DMS153 treated with DMSO at 0.1 percent for 48 hours (cell line): Measurements from ENCODE around the gene SEC14L3.

Source experiments
- DNase-seq: peaks from one replicate; lab custom pipeline; 2025; ENCODE audit not compliant: unreplicated experiment; lab: John Stamatoyannopoulos, UW

SEC14L3 gene

DNA sequence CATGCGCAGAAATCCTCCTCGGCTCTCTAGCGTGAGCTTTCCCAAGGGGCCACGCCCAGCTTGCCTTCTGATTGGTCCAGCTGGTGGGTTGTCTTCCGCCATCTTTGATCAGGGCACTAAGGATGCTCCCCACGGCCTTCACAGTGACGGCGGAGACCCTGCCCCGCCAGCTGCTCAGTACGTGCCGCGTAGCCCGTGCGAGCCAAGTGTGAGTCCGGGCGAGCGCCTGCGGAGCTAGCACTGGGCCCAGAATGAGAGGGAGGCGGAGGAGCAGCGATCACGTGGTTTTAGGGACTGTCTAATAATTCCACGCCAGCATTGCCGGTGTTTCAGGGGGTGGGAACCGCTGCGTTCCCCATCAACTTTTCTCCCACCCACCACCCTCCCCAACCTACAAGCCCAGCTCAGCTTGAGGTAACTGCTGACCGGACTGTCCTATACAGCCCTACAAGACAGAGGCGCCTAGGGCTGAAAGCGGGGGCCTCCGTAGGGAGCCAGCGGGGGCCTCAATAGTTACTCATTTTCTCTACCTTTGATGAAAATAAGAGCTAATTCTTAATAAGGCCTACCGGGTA is 47.8 kb downstream of the SEC14L3 start:
- peak; percentile 99 for DNase-seq

DNA sequence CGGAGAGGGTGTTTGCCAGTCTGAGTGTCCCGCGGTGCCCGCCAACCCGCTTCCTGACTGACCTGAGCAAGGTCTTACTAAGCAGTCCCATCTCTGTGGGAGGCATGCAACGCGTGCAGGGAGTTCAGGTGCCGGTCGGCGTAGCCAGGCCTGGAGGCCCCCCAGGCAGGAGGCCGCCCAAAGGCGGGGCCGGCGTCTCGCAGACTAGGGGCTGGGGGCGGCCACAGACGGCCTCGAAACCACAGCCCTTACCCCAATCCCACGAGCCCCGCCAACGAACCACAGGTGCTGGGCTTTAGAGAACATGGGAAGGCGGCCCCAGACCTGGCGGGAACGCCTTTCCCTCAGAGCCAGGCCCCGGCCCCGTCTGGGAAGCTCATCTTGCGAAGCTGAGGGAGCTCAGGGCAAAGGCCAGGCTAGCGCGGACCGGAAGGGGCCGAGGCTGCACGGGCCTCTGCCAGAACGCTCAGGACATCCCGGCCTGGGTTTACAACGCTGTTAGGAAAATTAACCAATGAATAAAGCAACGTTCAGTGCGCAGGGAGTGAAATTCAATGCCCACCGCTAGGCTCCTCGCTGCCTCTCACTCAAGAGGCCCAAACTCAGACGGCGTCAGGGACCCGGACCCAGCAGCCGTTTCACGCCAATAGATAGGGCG is 48.4 kb downstream of the SEC14L3 start:
- DNase-seq: peak; percentile 12

DNA sequence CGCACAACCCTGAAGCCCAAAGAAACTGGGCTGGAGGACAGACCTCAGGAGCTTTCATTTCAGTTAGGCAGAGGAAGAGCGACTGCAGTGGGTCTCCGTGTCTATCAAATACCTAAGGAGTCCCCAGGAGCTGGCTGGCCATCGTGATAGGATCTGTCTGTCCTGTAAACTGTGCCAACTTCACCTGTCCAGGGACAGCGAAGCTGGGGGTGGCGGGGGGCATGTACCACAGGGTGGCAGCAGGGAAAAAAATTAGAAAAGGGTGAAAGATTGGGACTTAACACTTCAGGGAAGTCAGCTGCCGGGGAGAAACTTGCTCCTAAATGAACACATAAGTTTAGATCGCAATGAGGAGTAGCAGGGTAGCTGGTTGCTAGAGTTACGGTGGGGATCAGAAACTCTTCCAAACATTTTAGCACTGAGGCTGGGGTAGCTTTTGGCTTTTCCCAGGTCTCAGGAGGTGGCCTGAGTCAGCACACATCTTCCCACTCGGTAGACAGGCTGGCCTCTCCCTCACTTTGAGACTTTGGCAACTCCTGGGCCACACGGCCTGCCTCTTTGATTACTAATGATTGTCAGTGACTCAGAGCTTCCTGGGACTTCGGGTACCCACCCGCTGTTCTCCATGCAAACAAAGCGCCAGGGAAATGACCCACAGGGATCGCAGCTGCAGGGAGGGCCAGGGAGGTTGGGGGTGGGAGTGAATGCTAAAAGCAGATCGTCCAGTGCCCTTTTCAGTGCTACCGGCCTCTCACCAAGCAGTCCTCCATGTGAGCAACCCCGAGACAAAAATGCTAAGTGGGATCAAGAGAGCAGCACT is 49.1 kb downstream of the SEC14L3 start:
- DNase-seq: no peak

DNA sequence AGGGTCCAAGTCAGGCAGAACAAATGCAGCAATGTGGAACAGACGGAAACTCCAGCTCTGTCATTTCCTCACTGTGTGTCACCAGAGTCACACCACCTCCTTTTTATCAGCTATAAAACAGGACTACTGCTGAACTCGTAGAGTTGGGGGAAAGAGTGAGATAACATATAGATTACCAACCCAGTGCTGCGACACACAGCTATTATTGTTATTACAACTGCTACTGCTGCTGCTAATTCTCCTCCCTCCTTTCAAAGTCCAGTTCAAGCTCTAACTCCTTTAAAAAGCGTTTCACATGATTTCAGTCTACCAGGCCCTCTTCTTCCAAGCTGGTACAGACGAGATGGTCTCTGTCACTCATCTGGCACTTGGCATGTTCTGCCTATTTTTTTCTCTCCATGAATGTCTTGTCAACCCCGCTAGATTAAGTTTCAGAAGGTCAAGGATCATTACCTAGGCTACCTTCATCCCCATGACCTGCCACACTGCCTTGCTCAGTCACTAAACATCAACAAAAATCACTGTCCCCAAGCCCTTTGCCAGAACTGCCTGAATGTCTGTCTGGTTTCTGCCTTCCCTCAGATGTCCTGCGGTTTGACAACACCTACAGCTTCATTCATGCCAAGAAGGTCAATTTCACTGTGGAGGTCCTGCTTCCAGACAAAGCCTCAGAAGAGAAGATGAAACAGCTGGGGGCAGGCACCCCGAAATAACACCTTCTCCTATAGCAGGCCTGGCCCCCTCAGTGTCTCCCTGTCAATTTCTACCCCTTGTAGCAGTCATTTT is 49.9 kb downstream of the SEC14L3 start:
- no peak for DNase-seq

DNA sequence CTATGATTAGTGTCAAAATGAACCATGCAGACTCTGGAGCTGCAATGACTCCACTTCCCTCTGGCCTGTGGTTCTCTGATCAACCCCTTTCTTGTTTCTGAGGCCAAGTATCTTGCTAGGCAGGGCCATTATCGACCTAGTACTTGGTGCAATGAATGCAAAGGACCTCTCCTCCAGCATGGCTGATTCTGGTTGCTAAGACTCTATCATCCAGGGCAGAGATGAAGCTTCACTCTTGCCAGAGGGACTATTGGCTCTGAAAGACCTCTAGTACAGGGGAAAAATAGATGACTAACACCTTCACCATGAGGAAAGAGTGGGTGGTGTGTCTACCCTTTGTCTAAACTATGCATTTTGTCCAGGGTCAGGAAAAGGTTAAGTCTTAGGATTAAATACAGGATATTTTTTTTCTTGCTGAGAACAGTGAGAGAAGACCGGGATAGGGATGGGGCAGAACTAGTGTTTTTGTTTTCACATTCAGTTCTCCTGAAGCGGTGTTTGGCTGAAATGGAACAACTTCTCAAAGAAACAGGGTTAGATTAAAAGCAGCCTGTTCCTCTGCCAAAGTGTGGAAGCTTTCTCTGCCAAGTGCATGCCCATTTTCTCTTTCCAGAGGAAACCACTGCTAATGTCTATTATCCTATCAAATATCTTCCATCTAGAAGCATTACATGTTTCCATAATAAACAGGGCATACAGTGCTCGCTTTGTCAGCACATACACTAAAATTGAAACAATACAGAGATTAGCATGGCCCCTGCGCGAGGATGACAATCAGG is 51.3 kb downstream of the SEC14L3 start:
- no peak for DNase-seq

DNA sequence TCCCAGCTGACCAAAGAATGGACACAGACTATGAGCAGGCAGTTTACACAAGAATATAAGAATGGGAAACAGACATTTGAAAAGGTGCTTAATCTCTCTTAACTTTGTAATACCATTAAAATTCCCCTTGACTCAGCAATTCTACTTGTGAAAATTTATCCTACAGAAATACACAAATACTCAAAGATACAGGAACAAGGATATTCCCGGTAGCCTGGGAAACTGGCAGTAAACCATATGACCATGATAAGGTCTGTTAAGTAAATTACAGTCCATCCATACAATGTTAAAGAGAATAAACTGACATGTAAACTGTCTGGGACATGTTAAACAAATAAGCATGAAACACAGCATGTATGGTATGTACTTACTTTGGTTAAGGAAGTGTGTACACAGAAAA is 55.0 kb downstream of the SEC14L3 start:
- DNase-seq: no peak

DNA sequence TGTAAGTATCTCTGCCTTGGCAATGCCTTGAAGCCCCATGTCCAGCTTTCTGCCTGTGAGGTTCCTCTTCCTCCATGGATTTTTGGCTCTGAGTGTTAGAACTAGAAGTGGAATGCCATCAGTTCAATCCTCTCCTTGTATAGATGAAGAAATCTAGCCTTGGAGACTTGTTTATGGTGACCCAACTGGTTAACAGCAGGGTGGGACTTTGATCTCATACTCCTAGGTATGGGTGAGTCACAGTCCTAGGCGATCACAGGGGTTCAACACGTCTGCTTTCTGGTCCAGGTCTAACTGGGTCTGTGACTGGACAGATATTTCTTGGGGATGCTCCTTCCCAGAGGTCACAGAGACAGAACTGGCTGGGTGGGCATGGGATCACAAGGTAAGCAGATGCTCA is 55.4 kb downstream of the SEC14L3 start:
- DNase-seq: no peak

DNA sequence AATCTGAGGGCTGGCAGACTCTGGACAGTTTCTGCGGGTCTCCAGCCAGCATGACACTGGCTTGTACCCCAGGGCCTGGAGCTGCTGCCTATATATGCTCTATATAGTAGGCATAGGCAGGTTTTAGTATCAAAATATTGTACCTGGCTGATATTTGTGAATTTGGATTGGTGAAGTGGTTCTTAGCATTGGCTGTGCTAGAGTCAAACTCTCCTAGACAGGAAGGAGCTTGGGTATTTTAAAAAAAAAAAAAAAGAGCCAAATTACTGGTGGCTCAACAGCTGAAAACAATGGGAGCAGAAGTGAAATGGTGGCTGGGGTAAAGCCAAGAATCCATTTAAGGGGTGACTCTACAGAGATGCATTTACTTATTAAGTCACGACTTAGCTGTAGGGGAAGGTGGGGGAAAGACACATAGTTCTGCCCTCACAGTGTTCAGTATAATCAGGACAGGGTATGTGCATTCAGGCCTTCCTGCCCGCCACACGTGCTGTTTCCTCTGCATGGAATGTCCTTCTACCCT is 57.2 kb downstream of the SEC14L3 start:
- no peak for DNase-seq

DNA sequence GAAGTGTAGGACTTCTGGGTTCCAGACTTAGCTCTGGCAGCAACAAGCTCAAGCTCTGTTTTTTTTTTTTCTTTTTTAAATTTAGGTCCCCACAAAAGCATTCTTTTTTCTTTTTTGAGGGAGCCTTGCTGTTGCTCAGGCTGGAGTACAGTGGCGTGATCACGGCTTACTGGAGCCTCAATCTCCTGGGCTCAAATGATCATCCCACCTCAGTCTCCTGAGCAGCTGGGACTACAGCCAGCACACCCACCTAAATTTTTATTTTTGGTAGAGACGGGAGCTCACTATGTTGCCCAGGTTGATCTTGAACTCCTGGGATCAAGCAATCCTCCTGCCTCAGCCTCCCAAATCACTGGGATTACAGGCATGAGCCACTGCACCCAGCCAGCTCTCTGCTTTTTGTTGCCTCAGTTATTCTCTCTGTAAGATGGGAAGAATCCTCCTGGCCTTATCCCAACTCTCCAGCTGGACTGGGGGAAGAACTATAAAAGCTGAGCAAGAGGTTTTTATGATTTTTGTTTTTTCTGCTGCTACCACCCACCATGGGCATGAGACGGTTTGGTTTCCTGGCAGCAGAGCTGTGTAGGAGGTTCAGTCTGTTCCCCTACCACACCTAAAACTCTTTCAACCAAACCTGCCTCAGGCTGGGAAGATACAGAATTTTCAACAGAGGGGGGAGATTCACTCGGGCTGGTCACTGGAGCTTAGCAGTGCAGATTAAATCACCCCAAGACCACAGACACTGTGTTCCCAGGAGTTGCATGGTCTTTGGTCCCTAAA is 57.9 kb downstream of the SEC14L3 start:
- no peak for DNase-seq

DNA sequence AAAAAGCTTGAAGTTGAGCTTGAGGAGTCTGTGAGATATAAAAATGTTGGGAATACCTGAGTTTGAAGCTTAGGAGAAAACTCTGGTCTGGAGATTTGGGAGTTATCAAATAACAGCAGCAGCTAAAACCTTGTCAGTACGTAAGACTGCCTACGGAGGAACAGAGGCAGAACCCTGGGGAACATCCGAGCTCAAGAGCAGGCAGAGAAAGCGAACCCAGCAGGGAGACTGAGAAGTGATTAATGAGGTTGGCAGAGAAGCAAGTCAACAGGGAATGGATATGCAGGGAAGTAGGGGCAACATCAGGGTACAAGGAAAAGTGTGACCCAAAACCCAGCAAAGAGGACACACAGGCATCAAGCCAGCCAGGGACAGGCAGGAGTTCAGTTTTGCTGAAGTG is 58.8 kb downstream of the SEC14L3 start:
- no peak for DNase-seq

DNA sequence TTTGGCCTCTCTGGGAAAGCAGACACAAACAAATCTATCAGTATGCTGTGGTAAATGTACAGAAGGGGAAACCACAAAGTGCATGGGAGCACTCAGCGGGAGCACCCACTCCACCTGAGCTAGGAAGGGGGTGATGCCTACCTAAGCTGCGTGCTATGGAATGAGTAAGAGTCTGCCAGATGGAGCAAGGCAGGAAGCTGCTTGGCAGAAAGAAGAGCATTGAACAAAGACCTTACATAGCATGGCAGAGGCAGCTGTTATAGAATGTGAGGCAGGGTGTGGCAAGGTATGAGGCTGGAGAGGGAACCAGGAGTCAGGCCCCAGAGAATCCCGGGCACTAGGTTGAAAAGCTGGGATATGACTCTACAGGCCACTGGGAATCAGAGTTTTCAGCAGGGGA is 60.0 kb downstream of the SEC14L3 start:
- DNase-seq: no peak
